PC-9 (cell line): ENCODE data around the gene GPR152. TPM values are rescaled to one million over a fixed set of nuclear protein-coding genes. Genes with fewer than 3 reads are reported as not detected.
A peak's percentile ranks its signal among the peaks of the same experiment; 100 is the strongest.
"Not testable (repeated sequence)": the region's sequence is repeated elsewhere in the genome, so short reads cannot be mapped to it uniquely, and the experiment has no call there.

Experiments used
- BruUV-seq: library from RNA; stranded (reverse); fragments of 400-500 nt; replicated peaks from 2 replicates; lab custom pipeline; 2021; lab: Mats Ljungman, UMichigan
- CTCF ChIA-PET: fragments of 300-600 bp; sonication (Branson Sonifier 250); formaldehyde crosslinking; loops from one replicate; lab custom pipeline; 2022; ENCODE audit warnings: antibody characterized with exemption; lab: Charles Lee
- POLR2A ChIA-PET: fragments of 300-600 bp; sonication (Branson Sonifier 250); formaldehyde crosslinking; loops from one replicate; lab custom pipeline; 2022; ENCODE audit warnings: antibody characterized with exemption; ENCODE audit not compliant: unreplicated experiment; lab: Charles Lee
- DNase-seq, 2 experiments: peaks; one replicate each; pipeline versions ENCODE4 v3.0.0 to v3.0.0-alpha.2; 2015 to 2022; ENCODE audit warnings: mixed read lengths in 1 of 2
- H2AFZ ChIP-seq: fragments of 200-600 bp; sonication (generic); 2 replicates; pipeline ENCODE4 v1.8.1; 2017; ENCODE audit warnings: antibody characterized with exemption
- H3F3A ChIP-seq: fragments of 200-600 bp; sonication (generic); 2 replicates; pipeline ENCODE4 v1.8.1; 2017; ENCODE audit warnings: antibody characterized with exemption, mild to moderate bottlenecking, low read depth; ENCODE audit not compliant: insufficient read depth
- H3K27ac ChIP-seq: fragments of 200-600 bp; sonication (generic); 2 replicates; pipeline ENCODE4 v1.6.1; 2016; ENCODE audit warnings: mixed run types
- H3K27me3 ChIP-seq: fragments of 200-600 bp; sonication (generic); 2 replicates; pipeline ENCODE4 v1.6.1; 2016; ENCODE audit warnings: low read depth, mixed run types; ENCODE audit not compliant: insufficient read depth
- H3K36me3 ChIP-seq: fragments of 200-600 bp; sonication (generic); 2 replicates; pipeline ENCODE4 v1.6.1; 2016; ENCODE audit warnings: low read depth, mixed run types
- H3K4me1 ChIP-seq: fragments of 200-600 bp; sonication (generic); replicated peaks from 2 replicates; pipeline ENCODE4 v1.6.1; 2016; ENCODE audit warnings: mixed run types; ENCODE audit not compliant: insufficient read depth
- H3K4me2 ChIP-seq: fragments of 200-600 bp; sonication (generic); 2 replicates; pipeline ENCODE4 v1.6.1; 2017; ENCODE audit warnings: mixed run types
- H3K4me3 ChIP-seq: fragments of 200-600 bp; sonication (generic); 2 replicates; pipeline ENCODE4 v1.6.1; 2016; ENCODE audit warnings: mixed run types
- H3K79me2 ChIP-seq: fragments of 200-600 bp; sonication (generic); 2 replicates; pipeline ENCODE4 v1.6.1; 2017; ENCODE audit warnings: low read depth, mixed run types
- H3K9me2 ChIP-seq: fragments of 200-600 bp; sonication (generic); 2 replicates; pipeline ENCODE4 v1.8.1; 2017; ENCODE audit warnings: mild to moderate bottlenecking; ENCODE audit not compliant: insufficient read depth
- H3K9me3 ChIP-seq: fragments of 200-600 bp; sonication (generic); 2 replicates; pipeline ENCODE4 v1.8.1; 2016; ENCODE audit warnings: low read depth; ENCODE audit not compliant: insufficient read depth
- H4K20me1 ChIP-seq: fragments of 200-600 bp; sonication (generic); 2 replicates; pipeline ENCODE4 v1.8.1; 2017; ENCODE audit not compliant: insufficient read depth
- EZH2 ChIP-seq: fragments of 200-600 bp; sonication (generic); IDR thresholded peaks from 2 replicates; pipeline ENCODE4 v1.8.0; 2017; ENCODE audit warnings: antibody characterized with exemption, low read depth
- intact Hi-C: fragments of 100-400 bp; cut with micrococcal nuclease; formaldehyde crosslinking; loops from one replicate; pipeline ENCODE4 v1.10.0; 2022; ENCODE audit not compliant: unreplicated experiment
- microRNA-seq: library from miRNA; unstranded; fragments of <30 nt; microRNA quantifications from one replicate; pipeline ENCODE4 v1.2.0, GENCODE V29; 2021; ENCODE audit warnings: borderline number of aligned reads, borderline replicate concordance
- total RNA-seq: library from RNA; stranded (reverse); gene quantifications from 2 replicates; pipeline ENCODE4 v1.2.3, GENCODE V29; 2021
- TF ChIP-seq, protein P1 (sequence below): fragments of 200-600 bp; sonication (generic); conservative IDR thresholded peaks from 2 replicates; pipeline ENCODE4 v1.6.1; 2017; ENCODE audit warnings: mixed run types, antibody characterized with exemption, mild to moderate bottlenecking, moderate library complexity

GPR152 gene
- total RNA-seq, 1 experiment from 2014 or later: not detected

GRCh38 chr11:67402192-67402839, 50.2 kb downstream of the GPR152 start:
- H3K9me2 ChIP-seq, H4K20me1 ChIP-seq, H3K36me3 ChIP-seq, H3K27me3 ChIP-seq, H3K9me3 ChIP-seq, intact Hi-C loops, DNase-seq: not testable (repeated sequence)
- H3K4me2 ChIP-seq: peak overlapping the region; percentile 74
- peak overlapping the region; percentile 33; the same call in 1 of the 2 replicates for H3K27ac ChIP-seq
- ChIA-PET CTCF (interaction anchor here (0.6 to 1.9 kb wide), 8 partner anchors 10 to 273 kb away, joined by 3 to 10 read pairs (median 5); partner anchors contain the start of gene POLD4), POLR2A (interaction anchor here (0.5 to 1.2 kb wide), 11 partner anchors 10 to 325 kb away, joined by 3 to 12 read pairs (median 5); partner anchors contain the start of gene AIP)
- peak overlapping the region; percentile 39; the same call in 1 of the 2 replicates for H3K4me3 ChIP-seq
- H3F3A ChIP-seq: peaks cover 17% of the 10 kb centered on the region; the same call in 1 of the 2 replicates
- TSS peak; percentile 91 for BruUV-seq
- peaks cover 20% of the 10 kb centered on the region for H3K79me2 ChIP-seq
- peaks cover 14% of the 10 kb centered on the region for H3K4me1 ChIP-seq
- peak overlapping the region; percentile 74 for H2AFZ ChIP-seq

- TF ChIP-seq, protein P1, sequence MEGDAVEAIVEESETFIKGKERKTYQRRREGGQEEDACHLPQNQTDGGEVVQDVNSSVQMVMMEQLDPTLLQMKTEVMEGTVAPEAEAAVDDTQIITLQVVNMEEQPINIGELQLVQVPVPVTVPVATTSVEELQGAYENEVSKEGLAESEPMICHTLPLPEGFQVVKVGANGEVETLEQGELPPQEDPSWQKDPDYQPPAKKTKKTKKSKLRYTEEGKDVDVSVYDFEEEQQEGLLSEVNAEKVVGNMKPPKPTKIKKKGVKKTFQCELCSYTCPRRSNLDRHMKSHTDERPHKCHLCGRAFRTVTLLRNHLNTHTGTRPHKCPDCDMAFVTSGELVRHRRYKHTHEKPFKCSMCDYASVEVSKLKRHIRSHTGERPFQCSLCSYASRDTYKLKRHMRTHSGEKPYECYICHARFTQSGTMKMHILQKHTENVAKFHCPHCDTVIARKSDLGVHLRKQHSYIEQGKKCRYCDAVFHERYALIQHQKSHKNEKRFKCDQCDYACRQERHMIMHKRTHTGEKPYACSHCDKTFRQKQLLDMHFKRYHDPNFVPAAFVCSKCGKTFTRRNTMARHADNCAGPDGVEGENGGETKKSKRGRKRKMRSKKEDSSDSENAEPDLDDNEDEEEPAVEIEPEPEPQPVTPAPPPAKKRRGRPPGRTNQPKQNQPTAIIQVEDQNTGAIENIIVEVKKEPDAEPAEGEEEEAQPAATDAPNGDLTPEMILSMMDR: peak; percentile 35; the same call in 1 of the 2 replicates
- no peak for TF ChIP-seq EZH2
- peaks cover 16% of the 10 kb centered on the region; the same call in 1 of the 2 replicates for H3F3A ChIP-seq
- intact Hi-C loops: loop anchor here (1.0 to 2.0 kb wide), 3 partner anchors 67 to 205 kb away; partner anchors contain the start of genes NDUFV1 and TMEM134
- H4K20me1 ChIP-seq: peaks cover 3% of the 10 kb centered on the region; the same call in 1 of the 2 replicates
- no TSS peak for BruUV-seq
- DNase-seq: peak; percentile 64 to 94
- ChIA-PET CTCF (interaction anchor here (0.6 to 1.9 kb wide), 11 partner anchors 9 to 274 kb away, joined by 3 to 10 read pairs (median 5); partner anchors contain the start of genes PITPNM1, POLD4 and TMEM134), POLR2A (interaction anchor here (0.5 to 1.2 kb wide), 17 partner anchors 9 to 1031 kb away, joined by 3 to 17 read pairs (median 5); partner anchors contain the start of genes AIP and TMEM134)
- H3K9me2 ChIP-seq: no peaks in the 10 kb centered on the region
- H3K4me1 ChIP-seq: peaks cover 14% of the 10 kb centered on the region
- H2AFZ ChIP-seq: peak within 1 kb of the TSS; percentile 80
- 0 out of 2 replicates have a peak, but pooled peaks cover 6% of the 10 kb centered on the region for H3K36me3 ChIP-seq
- peak within 1 kb of the TSS; percentile 99 for H3K4me3 ChIP-seq
- no peaks in the 10 kb centered on the region for H3K27me3 ChIP-seq
- H3K9me3 ChIP-seq: no peaks in the 10 kb centered on the region
- H3K4me2 ChIP-seq: peak within 1 kb of the TSS; percentile 87
- peak within 1 kb of the TSS; percentile 41; the same call in 1 of the 2 replicates for H3K27ac ChIP-seq
- H3K79me2 ChIP-seq: peaks cover 20% of the 10 kb centered on the region
Observed at GRCh38 chr11:67401495-67402191, 50.9 kb downstream of the GPR152 start, which contains the start of gene PPP1CA. TSS of gene PPP1CA (minus strand) at chr11:67401858. CDS start at chr11:67401782, 76 bp downstream.

Small RNA genes lying within 50 kb of the gene (microRNA-seq; reads per million reads assigned to microRNA genes)
- not detected for gene MIR6752

Other genes starting within 250 kb of the GPR152 start
- gene GRK2, start 186.3 kb downstream of the GPR152 start, total RNA-seq: 76.7 and 102 TPM in 2 replicates
- 79.6 and 93.2 TPM in 2 replicates for gene ANKRD13D, start 163.4 kb downstream of the GPR152 start, total RNA-seq
- 97.8 and 124 TPM in 2 replicates for gene SSH3, start 149.2 kb downstream of the GPR152 start, total RNA-seq
- gene POLD4, start 99.2 kb downstream of the GPR152 start, total RNA-seq: 67.1 and 83.7 TPM in 2 replicates
- 15.9 and 17.0 TPM in 2 replicates for gene CLCF1, start 79.1 kb downstream of the GPR152 start, total RNA-seq
- 62.8 and 79.8 TPM in 2 replicates for gene RAD9A, start 60.7 kb downstream of the GPR152 start, total RNA-seq
- 306 and 351 TPM in 2 replicates for gene PPP1CA, start 50.9 kb downstream of the GPR152 start, total RNA-seq
- gene TBC1D10C, start 48.6 kb downstream of the GPR152 start, total RNA-seq: 0.58 TPM in 1 of 2 replicates, not detected in the other
- 0.15 and 0.35 TPM in 2 replicates for gene CARNS1, start 37.1 kb downstream of the GPR152 start, total RNA-seq
- 52.0 and 54.0 TPM in 2 replicates for gene RPS6KB2, start 24.2 kb downstream of the GPR152 start, total RNA-seq
- 1.2 and 1.3 TPM in 2 replicates for gene PTPRCAP, start 15.0 kb downstream of the GPR152 start, total RNA-seq
- gene CORO1B, start 9.3 kb downstream of the GPR152 start, total RNA-seq: 129 and 161 TPM in 2 replicates
- gene CABP4, start 2.6 kb upstream of the GPR152 start, total RNA-seq: 2.0 and 2.5 TPM in 2 replicates
- 85.7 and 125 TPM in 2 replicates for gene TMEM134, start 16.5 kb upstream of the GPR152 start, total RNA-seq
- 95.3 and 125 TPM in 2 replicates for gene AIP, start 30.3 kb upstream of the GPR152 start, total RNA-seq
- 84.0 and 116 TPM in 2 replicates for gene PITPNM1, start 52.6 kb upstream of the GPR152 start, total RNA-seq
- 80.0 and 89.3 TPM in 2 replicates for gene CDK2AP2, start 55.4 kb upstream of the GPR152 start, total RNA-seq
- not detected in 2 replicates for gene CABP2, start 70.7 kb upstream of the GPR152 start, total RNA-seq
- gene GSTP1, start 131.1 kb upstream of the GPR152 start, total RNA-seq: 2,063 and 2,645 TPM in 2 replicates
- gene NDUFV1, start 154.2 kb upstream of the GPR152 start, total RNA-seq: 321 and 463 TPM in 2 replicates
- gene NUDT8, start 177.2 kb upstream of the GPR152 start, total RNA-seq: 25.5 and 33.3 TPM in 2 replicates
- not detected in 2 replicates for gene TBX10, start 187.0 kb upstream of the GPR152 start, total RNA-seq
- gene ACY3, start 198.0 kb upstream of the GPR152 start, total RNA-seq: 0.81 TPM in 1 of 2 replicates, not detected in the other
- 4.8 and 9.8 TPM in 2 replicates for gene ALDH3B2, start 221.9 kb upstream of the GPR152 start, total RNA-seq